GM12865 (cell line): ENCODE data around the gene CLASRP.
"Not testable (repeated sequence)": the region's sequence is repeated elsewhere in the genome, so short reads cannot be mapped to it uniquely, and the experiment has no call there.

ENCODE experiments used
- DNase-seq: peaks from one replicate; pipeline ENCODE4 v3.0.0; 2010; ENCODE audit warnings: low read depth
- H3K4me3 ChIP-seq: 2 replicates; pipeline ENCODE4 v1.5.1; 2011; ENCODE audit warnings: mild to moderate bottlenecking, low read depth, low read length, control low read depth
- CTCF ChIP-seq: IDR thresholded peaks from 2 replicates; pipeline ENCODE4 v1.5.1; 2011; ENCODE audit warnings: low read length, control low read depth, low read depth, inconsistent platforms; ENCODE audit not compliant: insufficient read depth; ENCODE audit errors: missing control alignments

Gene CLASRP

DNA sequence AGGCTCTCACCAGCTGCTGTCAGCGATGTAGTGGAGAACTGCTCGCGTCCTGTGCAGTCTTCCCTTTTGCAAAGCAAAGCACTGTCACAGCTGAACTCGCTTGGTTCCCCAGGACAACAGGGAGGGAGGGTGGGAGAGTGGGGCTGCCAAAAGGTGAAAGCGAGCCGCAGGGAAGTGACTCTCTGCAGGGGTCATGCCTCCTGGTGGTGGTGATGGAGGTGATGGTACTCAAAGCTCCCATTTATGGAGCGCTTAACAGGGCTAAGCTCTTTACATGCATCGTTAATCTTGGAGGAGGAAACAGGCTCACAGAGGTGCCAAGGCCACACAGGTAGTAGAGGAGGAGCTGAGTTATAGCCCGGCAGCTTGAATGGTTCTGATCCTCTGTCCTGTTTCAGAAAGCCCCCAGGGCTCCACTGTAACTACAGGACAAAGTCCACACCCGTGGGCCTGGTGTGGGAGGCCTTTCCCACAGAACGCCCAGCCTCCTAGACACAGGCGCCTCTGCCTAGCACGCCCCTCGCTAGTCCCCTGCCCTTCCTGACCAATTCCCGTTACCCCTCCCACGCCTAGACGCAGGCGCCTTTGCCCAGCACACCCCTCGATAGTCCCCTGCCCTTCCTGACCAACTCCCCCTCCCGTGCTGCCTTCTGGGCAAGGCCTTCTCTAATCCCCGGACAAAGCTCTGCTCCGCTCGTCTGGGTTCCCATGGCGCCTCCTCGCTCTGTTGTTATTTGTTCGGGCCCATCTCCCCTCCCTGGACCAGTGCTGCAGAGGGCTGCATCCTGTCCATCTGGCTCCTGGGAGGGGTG is 64.9 kb downstream of the CLASRP start:
- DNase-seq = no peak
- no peak overlapping the region for H3K4me3 ChIP-seq
- peak; percentile 16 for TF ChIP-seq CTCF

- peak; percentile 41 for DNase-seq
- no peak for TF ChIP-seq CTCF
Observed at GRCh38 chr19:45104658-45105349, 66.0 kb downstream of the CLASRP start.

GRCh38 chr19:45106363-45106762 is 67.5 kb downstream of the CLASRP start:
- not testable (repeated sequence) for H3K4me3 ChIP-seq, DNase-seq

More at GRCh38 chr19:45104658-45105349, 66.0 kb downstream of the CLASRP start:
- no peak overlapping the region for H3K4me3 ChIP-seq

DNA sequence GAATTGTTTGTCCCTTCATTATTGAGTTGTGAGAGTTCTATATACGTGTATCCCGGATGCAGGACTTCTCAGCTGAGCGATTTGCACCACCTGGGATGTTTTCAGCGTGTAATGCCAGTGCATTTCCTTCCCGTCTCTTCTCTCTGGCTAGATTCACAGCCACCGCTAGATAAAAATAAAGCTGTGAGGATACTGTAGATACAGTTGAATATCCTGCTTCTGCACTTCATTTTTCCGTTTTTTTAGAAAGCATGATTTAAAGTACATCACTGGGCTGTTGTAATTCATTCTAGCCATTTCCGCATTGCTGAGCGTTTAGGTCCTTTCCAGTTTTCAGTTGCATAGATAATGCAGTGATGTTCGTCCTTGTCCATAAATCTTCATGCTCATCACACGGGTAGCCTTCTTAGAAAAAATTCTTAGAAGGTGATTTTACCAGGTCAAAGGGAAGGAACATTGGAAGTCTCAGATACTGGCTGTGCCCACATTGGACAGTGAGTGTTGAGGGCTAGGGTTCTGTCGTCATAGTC is 68.8 kb downstream of the CLASRP start:
- no peak overlapping the region for H3K4me3 ChIP-seq
- TF ChIP-seq CTCF = no peak
- DNase-seq = no peak

DNA sequence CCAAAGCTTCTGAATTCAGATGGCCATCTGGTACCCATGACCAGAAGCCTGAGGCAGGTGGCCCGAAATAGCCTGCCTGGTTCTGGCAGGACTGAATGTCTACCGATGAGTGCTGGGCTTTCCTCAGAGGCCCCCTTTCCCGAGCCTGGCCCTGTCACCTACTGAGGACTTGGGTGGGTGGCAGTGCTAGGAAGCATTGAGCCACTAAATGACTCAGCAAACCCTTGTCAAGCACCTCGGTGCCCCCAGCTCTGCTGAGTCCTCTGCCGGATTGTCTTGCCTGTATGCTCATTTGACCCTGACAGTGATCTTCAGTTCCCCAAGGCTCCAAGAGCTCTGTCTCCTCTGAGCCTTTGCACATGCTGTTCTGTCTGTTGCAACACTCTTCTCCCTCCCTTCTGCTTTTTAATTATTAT is 72.0 kb downstream of the CLASRP start:
- no peak for TF ChIP-seq CTCF
- H3K4me3 ChIP-seq = no peak overlapping the region
- peak; percentile 48 for DNase-seq

DNA sequence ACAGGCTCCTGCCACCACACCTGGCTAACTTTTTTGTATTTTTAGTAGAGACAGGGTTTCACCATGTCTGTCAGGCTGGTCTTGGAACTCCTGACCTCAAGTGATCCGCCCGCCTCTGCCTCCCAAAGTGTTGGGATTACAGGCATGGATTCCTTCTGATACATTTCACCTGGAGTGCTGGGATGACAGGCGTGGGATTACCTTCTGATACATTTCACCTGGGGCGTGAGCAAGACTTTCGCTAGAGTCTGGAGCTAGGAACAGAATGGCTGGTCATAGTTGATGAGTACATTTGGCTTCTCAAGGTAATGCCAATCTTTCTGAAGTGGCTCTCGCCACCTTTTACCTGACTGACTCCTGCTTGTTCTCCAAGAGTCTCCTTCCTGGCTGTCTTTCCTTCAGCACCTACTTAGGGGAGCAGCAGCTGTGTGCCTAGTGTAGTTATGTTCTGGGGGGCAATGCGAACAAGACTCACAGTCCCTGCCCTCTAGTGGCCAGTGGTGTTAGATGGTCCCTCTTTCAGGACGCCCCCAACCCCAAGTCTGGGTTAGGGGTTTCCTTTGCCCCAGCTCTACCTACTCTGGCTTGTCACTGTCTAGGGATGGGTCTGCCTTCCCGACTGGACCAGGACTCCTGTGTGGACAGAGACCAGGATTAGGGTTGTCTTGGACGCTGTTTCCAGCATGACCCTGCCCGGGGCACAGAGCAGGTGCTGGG is 73.4 kb downstream of the CLASRP start:
- DNase-seq = no peak
- no peak for TF ChIP-seq CTCF
- H3K4me3 ChIP-seq = no peak overlapping the region

DNA sequence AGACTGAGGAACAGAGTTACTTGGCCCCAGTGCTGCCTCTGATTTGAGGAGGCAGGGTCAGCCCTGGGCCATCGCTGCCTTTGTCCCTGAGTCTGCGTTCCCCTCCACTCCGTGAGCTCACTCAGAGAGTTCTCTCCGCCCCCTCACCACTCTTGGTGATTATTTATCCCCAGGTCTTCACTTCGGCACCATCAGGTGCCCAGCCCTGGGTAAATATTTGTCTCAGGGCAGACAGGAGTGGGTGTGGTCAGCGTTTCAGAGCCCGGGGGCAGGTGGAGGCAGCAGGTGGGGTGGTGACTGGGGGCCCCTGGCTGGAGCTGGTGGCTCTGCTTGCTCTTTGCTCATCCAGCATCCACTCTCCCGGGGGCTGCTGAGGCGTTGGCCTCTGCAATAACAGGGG is 74.8 kb downstream of the CLASRP start:
- TF ChIP-seq CTCF = no peak
- H3K4me3 ChIP-seq = no peak overlapping the region
- DNase-seq = no peak
